Measurements from ENCODE around the gene FADS2. TPM values are rescaled to one million over a fixed set of nuclear protein-coding genes. Genes with fewer than 3 reads are reported as not detected.

The FADS2 gene
- total and polyA plus RNA-seq, 9 of the 15 experiments (the other 6 are each of a cell fraction or from before 2014, with no cell fraction given) = 2.9 to 42.8 (median 16.2) TPM

GRCh38 chr11:61816736-61817455 lies 11.2 kb upstream of the FADS2 start, which contains the start of gene FADS1 (continued):
- TF ChIP-seq CUX1 (CRISPR knock-in tag; IDR thresholded peaks at IDR 0.05) (0 out of 2 replicates have a peak, but pooled peaks have one; percentile 28), ZBTB5 (IDR thresholded peaks at IDR 0.05) (no peak), ZNF277 (CRISPR knock-in tag; IDR thresholded peaks at IDR 0.05; ENCODE audit: borderline replicate concordance) (no peak), GTF2B (IDR thresholded peaks at IDR 0.05; ENCODE audit: extremely low read depth, insufficient read length) (no peak), CSDE1 (IDR thresholded peaks at IDR 0.05) (no peak), RBM15 (IDR thresholded peaks at IDR 0.05; ENCODE audit: insufficient read depth, low read length) (no peak), MEF2A (IDR thresholded peaks at IDR 0.05; ENCODE audit: control insufficient read depth, low read depth, low read length) (no peak), MEF2D (tag; conservative IDR thresholded peaks at IDR 0.05; ENCODE audit: low read depth) (no peak), NFYB (IDR thresholded peaks at IDR 0.05; ENCODE audit: extremely low read depth, insufficient read length) (no peak), HSF4 (CRISPR knock-in tag; IDR thresholded peaks at IDR 0.05; ENCODE audit: borderline replicate concordance) (no peak), HMG20B (CRISPR knock-in tag; IDR thresholded peaks at IDR 0.05) (no peak), CREB3L1 (IDR thresholded peaks at IDR 0.05; ENCODE audit: borderline replicate concordance, low read depth) (peak; percentile 77; the same call in 1 of the 2 replicates)
